HG03354 (cell line): ENCODE data around the gene MINDY4.

ENCODE experiments used
- ATAC-seq: cut with Tn5 transposase; IDR thresholded peaks from one replicate; pipeline ENCODE4 v1.9.1; 2021; ENCODE audit warnings: mild to moderate bottlenecking; ENCODE audit not compliant: unreplicated experiment, poor library complexity, severe bottlenecking

The MINDY4 gene

DNA sequence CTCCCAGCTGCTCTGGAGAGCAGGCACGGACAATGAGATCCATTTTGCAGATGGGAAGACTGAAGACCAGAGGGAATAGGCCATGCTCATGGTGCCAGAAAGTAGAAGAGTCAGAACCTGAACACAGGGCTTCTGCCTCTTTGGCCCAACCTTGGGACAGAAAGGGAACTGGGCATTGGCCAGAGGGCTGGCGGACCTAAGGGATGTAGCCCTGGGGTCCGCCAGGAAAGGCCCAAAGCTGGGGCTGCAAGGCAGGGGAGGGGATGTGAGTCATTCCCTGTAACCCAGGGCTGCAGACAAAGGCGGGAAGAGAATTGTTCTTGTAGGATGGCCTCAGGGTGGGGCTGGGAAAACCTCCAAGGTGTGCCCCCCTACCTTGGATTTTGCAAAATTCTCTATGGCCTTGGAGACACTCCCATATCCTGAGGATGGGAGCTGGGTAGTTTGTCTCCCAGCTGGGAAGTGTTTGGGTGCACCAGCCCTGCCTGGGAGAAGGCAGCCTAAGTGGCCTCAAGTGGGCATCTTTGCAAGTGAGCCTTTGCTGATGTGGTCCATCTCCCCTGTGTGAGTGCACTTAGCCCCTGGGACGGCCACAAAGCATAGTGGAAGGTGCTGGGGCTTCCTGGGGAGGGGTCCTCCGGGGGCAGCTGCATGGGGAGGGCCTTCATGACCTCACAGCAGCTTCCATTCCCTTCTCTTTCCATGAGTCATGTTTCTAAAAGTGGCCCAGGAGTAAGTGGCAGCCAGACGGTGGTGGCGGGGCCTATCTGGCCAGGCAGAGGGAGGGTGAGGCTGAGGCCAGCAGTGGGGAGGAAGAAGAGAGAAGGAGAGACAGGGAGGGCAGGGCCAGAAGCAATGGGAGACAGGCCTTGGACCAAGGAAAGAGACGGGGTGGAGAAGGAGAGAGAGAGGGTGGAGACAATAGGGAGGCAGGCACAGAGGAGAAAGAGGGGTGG, 149.6 kb downstream of the MINDY4 start:
- ATAC-seq: no peak

DNA sequence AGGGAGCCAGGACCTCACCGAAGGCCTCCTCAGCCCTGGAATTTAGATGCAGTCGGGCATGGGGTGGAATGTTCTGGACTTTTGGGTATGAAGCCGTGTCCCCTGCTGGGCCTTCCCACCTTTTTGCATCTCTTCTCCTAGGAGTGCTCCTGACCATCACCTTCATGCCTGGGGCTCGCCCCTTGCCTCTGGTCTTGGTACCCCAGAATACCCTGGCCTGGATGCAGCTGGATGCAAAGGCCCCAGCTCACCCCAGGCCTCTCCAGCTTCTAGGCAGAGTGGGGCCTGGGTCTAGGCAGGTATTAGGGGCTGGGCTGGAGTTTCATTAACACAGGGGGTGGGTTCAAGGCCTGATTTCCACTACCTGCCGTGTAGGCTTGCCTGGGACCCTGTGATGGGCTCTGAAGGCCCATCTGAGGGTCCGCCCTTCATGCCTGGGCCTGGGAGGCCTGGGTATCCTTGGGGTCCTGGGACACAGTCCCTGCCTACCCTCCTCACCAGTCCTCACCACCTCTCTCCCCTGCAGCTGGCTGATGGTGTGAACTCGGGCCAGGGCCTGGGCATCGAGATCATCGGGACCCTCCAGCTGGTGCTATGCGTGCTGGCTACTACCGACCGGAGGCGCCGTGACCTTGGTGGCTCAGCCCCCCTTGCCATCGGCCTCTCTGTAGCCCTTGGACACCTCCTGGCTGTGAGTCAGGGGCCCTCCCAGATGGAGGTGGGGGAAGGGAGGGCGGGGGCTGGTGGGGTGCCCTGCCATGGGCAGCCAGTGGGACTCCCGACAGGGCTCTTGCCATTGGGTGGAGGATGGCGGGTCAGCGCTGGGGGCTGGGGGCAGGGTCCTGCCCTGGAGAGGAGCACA, 150.6 kb downstream of the MINDY4 start:
- ATAC-seq: no peak

DNA sequence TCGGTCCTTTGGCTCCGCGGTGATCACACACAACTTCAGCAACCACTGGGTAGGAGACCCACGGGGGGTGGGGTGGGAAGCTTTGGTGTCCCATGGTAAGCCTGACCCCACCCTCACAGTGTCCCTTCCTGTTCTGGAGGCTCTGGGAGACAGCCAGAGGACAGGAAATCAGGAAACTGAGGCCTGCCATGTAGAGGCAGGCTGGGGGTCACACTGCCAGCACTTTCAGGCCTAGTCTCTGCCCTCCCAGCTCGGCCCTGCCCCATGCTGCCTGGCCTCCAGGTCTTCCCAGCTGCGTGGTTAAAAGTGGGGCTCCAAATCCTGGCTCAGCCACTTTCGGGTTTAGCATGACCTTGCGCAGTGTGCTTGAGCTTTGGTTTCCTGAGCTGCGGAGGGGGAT, 151.4 kb downstream of the MINDY4 start:
- ATAC-seq: no peak

DNA sequence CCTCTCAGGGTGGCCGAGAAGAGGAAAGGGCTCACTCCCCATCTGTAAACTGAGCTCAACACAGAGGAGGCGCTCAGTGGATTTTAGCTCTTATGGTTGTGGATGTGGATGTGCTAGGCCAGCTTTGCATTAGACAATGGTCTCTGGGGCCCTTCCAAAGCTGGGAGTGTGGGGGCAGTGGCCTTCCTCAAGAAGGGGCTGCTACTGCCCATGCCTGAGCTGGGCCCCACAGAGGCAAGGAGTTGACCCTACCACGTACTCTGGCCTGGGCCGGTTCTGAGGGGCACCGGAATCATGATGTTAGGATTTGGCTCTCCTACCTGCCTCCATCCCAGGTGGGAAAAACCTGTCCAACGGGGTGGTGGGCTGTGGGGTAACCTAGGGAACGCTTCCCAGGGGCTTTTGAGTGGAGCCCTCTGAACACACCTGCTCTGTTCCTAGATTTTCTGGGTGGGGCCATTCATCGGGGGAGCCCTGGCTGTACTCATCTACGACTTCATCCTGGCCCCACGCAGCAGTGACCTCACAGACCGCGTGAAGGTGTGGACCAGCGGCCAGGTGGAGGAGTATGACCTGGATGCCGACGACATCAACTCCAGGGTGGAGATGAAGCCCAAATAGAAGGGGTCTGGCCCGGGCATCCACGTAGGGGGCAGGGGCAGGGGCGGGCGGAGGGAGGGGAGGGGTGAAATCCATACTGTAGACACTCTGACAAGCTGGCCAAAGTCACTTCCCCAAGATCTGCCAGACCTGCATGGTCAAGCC, 152.0 kb downstream of the MINDY4 start:
- no peak for ATAC-seq

DNA sequence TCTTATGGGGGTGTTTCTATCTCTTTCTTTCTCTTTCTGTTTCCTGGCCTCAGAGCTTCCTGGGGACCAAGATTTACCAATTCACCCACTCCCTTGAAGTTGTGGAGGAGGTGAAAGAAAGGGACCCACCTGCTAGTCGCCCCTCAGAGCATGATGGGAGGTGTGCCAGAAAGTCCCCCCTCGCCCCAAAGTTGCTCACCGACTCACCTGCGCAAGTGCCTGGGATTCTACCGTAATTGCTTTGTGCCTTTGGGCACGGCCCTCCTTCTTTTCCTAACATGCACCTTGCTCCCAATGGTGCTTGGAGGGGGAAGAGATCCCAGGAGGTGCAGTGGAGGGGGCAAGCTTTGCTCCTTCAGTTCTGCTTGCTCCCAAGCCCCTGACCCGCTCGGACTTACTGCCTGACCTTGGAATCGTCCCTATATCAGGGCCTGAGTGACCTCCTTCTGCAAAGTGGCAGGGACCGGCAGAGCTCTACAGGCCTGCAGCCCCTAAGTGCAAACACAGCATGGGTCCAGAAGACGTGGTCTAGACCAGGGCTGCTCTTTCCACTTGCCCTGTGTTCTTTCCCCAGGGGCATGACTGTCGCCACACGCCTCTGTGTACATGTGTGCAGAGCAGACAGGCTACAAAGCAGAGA, 152.7 kb downstream of the MINDY4 start:
- no peak for ATAC-seq

DNA sequence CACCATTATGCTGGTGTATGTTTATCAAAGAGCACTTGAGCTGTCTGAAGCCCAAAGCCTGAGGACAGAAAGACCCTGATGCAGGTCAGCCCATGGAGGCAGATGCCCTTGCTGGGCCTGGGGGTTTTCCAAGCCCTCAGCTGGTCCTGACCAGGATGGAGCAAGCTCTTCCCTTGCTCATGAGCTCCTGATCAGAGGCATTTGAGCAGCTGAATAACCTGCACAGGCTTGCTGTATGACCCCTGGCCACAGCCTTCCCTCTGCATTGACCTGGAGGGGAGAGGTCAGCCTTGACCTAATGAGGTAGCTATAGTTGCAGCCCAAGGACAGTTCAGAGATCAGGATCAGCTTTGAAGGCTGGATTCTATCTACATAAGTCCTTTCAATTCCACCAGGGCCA, 153.4 kb downstream of the MINDY4 start:
- ATAC-seq: no peak

DNA sequence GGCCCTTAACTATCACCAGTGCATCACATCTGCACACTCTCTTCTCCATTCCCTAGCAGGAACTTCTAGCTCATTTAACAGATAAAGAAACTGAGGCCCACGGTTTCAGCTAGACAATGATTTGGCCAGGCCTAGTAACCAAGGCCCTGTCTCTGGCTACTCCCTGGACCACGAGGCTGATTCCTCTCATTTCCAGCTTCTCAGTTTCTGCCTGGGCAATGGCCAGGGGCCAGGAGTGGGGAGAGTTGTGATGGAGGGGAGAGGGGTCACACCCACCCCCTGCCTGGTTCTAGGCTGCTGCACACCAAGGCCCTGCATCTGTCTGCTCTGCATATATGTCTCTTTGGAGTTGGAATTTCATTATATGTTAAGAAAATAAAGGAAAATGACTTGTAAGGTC, 153.9 kb downstream of the MINDY4 start:
- no peak for ATAC-seq

DNA sequence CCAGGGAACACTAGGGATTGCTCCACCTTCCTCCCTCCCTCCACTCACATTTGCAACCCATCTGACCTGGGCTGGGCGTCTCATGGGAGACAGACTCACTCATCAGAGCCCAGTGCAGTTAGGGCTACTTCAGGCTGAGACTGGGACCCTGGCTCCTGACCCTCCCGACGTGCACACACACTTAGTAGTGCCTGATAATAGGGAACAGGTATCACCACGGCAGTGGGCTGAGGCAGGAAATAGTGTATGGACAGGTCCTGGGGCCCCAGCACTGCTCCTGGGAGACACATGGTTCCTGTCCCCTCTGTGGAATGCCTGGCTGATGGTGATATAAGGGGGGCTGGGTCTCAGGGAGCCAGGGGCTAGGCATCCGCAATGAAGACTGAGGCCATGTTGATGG, 154.7 kb downstream of the MINDY4 start:
- ATAC-seq: no peak

DNA sequence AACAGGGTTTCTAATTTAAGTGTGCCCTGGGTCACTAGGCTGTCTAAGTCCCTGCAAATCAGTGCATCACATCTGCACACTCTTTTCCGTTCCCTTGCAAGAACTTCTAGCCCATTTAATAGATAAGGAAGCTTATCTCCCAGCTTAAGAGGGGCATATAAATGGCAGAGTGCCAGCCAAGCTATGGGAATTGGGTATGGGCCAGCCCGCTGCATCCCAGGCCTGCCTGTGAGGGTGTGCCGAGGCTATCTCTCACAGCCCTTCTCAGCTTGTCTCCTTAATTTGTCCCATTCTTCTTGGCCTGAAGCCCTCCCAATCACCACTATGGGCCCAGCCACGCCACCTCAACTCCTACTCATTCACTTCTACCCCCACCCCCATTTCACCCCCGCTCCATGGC, 155.1 kb downstream of the MINDY4 start:
- ATAC-seq: no peak

DNA sequence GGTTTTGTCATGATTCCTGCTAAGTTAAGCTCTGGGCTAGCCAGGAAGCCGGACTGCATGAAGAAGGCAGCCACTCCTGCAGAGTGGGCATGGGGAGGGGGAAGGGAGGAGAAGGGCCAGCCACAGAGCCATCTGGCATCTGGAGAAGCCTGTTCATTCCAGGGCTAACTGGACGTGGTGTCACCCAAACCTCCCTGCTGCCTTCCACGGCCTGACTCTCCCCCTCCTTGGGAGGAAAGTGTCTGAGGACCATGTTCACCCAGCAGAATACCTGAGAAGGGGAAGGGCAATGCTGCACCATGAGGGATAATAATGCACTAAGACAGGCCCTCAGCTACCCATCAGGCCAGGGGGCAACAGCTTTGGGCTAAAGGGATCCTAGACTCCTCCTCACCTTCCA, 155.8 kb downstream of the MINDY4 start:
- no peak for ATAC-seq

DNA sequence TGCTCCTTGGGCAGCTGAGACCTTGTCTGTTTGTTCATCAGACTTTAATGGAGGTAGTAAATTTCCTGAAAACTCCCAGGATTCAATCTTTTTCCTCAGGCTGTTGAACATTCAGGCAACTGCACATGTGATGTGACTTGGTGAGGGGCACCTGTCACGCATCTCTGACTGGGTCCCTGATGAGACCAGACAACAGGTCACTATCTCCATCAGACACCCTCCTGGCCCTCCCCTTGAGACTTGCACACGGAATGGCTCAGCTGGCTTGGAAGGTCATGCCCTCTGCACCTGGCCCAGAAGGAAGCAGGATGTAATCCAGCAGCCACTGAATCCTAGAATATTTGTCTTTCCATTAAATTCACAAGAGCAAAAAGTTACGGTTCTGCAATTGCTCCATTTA, 156.3 kb downstream of the MINDY4 start:
- ATAC-seq: no peak

DNA sequence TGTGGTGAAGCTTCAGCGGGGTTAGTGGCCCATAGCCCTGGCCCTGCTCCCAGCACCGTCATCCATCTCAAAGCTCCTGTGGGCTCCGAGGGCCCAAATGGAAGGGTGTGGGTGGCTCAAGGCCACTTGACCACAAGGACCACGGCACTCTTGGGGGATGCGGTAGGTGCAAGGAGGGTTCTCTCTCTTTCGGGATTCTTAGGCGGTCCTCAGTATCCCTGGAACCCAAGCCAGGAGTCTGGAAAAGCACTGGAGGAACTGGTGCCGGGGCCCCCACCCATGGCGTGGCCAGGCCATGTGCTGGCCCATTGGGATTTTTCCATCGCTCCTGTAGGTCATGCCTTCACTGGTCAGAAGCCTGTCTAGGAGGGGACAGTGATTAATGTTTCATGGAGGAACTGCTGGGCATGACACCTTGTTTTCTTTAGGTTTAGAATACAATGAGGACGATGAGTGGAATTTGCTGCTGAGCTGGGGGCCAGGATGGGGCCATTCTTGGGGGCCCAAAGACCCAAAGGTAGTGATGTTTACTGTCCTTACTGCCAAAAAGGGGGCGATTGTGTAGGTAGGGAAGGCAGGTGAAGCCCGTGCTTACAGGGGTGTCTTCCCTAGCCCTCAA, 157.1 kb downstream of the MINDY4 start:
- no peak for ATAC-seq

DNA sequence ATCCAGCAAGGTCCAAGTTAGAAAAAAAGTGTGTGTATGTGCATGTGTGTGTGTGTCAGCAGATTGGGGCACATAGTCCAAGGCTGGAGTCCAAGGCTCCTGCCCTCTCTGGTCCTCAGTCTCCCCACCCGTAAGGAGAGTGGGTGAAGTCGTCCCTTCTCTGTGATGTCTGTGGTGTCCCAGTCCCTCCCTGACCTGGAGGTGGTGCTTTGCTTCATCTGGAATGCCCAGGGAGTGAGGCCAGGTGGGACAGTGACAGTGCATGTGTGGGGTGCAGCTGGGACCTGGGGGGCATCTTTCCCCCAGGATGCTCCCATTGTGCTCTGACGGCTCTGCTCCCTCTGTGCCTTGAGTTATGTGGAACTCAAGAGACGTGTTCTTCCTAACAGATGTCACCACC, 158.5 kb downstream of the MINDY4 start:
- ATAC-seq: no peak

DNA sequence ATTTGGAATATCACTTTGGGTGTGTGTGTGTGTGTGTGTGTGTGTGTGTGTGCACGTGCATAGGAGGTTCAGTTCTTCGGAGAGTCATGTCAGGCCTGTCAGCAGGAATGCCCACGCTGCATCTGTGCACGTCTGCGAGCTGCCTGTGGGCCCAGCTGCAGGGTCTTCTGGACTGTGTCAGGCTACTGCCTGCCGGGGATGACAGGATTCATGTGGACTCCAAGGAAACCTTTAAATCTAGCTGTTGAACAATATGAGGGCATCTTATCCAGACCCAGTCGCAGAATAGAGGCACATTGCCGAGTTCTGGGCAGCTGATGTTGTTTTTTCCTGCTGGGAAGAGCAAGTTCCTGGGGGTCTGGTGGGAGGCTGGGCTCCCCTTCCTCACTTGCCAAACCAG, 159.4 kb downstream of the MINDY4 start:
- ATAC-seq: no peak

DNA sequence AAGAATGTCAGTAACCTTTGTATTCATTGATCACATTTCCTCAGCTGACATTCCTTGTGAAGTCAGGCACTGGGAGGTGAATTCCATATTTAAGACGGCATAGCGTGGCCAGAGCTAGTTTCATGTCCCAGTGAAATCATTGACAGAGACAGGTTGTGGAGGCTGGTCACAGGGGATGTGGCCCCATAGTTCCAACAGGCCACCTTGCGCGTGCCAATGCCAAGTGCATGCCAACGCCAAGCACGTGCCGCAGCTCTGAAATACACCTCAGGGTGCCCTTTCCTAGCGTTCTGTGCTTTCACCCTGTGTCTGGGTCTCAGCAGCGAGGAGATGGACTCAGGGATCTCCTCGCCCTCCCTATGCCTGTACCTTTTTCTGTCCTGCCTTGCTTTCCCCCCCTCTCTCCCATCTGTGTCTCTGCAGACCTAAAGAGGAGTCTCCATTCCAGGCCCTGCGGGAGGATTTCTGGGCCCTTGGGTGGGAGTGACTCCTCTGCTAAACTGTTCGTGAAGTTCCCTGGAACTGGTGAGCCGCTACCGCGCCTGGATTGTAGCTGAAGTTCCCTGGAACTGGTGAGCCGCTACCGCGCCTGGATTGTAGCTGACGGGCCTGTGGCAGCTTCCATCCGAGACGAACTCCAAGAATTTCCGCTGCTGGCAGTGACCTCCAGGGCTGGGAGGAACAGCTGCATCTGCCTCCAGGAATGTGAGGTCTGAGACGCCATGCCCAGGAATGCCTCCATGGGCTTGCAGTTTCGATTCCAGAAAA, 160.1 kb downstream of the MINDY4 start:
- no peak for ATAC-seq

DNA sequence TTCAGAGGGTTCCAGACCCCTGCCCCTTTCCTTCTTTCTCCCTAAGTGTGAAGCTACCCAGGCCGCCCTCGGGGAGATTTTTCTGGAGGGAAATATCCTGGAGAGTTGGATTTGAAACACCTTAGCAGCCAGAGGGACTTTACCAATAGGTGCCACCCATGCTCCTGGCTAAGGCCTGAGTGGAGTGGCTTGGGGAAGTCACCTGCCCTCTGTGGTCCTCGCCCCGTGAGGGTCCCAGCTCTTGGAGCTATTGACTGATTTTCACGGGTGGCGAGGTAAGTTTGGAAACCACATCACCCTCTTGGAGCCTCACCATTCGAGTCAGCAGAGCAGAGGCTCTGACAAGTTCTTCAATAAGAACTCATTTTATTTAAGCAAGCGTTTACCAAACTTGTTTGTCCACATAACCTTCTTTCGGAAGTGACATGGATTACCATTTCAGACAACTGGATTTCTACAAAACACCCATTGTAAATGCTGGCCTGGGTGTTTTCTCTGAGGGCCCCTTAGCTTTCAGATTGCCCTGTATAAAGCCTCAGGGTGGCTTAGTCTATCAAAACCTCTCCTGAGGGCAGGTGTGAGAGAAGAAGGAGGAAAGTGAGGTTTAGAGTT, 160.8 kb downstream of the MINDY4 start:
- no peak for ATAC-seq

DNA sequence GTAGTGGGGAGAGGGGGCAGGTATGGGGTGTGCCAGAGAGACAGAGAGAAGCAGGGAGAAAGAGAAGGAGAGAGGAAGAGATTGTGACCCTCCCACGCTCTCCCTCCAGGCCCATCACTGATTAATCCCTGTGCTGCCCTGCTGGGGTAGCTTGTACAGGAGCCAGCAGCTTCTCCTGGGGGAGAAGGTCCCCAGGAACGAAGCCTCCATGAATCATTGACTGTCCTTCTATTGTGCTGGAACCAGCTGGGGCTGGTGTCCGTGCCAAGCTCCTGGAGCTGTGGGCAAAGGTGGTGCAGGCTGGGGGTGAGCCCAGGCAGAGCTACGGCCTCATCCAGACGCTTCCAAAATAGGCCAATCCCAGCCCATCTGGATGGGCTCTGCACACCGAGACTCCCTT, 161.3 kb downstream of the MINDY4 start:
- no peak for ATAC-seq
